Measurements from ENCODE around the gene ACOX3. TPM values are rescaled to one million over a fixed set of nuclear protein-coding genes. Genes with fewer than 3 reads are reported as not detected.

The ACOX3 gene
- total and polyA plus RNA-seq, 5 experiments from 2014 or later = 9.5 to 17.3 (median 14.3) TPM

DNA sequence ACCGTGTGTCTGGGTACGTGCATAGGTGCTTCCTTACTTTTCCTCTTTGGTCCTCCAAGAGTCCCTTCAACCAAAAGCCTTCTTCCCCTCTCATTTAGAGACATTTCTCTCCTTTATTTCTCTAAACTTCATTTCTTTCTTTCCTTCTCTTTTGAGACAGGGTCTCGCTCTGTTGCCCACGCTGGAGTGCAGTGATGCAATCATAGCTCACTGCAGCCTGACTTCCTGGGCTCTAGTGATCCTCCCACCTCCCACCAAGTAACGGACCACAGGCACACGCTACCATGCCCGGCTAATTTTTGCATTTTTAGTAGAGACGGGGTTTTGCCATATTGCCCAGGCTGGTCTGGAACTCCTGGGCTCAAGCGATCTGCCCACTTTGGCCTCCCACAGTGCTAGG, 42.2 kb downstream of the ACOX3 start:
- DNase-seq = no peak

DNA sequence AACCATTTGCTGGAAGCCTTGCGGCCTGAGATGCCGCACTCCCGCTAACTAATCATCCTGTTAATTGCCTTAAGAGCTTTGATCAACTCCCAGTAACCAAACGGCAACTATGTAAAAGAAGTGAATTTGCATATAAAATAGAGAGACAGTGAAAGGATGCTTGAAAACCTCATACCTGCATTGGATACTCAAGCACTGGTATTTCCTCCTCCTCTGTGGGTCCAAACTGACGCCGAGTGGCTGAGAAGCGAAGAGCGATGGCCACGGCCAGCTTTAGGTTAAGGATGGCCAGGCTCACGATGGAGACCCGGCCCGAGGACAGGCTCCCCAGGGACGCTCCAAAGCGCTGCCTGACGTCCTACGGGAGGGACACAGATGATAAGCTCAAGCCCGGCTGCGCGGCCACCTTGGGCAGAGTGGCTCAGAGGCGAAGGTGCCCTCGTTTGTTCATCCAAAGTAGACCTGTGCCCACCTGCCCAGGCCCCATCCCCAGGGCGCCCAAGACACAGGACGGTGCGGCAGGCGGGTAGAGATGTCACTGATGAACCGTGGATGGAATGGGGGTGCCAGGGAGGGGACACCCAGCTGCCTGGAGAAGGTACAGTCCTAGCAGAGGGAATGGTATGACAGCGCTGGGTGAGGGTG, 43.6 kb downstream of the ACOX3 start:
- POLR2A ChIA-PET = no interaction called here
- Mint-ChIP-seq H3K4me3 (no peak overlapping the region), H3K4me1 (no peaks in the 10 kb centered on the region), H3K27me3 (no peaks in the 10 kb centered on the region), H3K27ac (no peak overlapping the region), H3K36me3 (peaks cover 0 to 37% (median 16%) of the 10 kb centered on the region in 3 donors), H3K9me3 (no peaks in the 10 kb centered on the region)
- DNase-seq (no peak), ATAC-seq (no peak)

More for the DNA sequence above, 42.2 kb downstream of the ACOX3 start:
- no peak for ATAC-seq
- POLR2A ChIA-PET = no interaction called here
- Mint-ChIP-seq H3K36me3 (peaks cover 0 to 35% (median 9%) of the 10 kb centered on the region in 3 donors), H3K4me3 (no peak overlapping the region), H3K27ac (peak overlapping the region in 3 of 10 donors; percentile 0 to 22 (median 3)), H3K27me3 (no peaks in the 10 kb centered on the region), H3K4me1 (peaks cover 0 to 1% (median 0%) of the 10 kb centered on the region in 4 donors), H3K9me3 (no peaks in the 10 kb centered on the region)

DNA sequence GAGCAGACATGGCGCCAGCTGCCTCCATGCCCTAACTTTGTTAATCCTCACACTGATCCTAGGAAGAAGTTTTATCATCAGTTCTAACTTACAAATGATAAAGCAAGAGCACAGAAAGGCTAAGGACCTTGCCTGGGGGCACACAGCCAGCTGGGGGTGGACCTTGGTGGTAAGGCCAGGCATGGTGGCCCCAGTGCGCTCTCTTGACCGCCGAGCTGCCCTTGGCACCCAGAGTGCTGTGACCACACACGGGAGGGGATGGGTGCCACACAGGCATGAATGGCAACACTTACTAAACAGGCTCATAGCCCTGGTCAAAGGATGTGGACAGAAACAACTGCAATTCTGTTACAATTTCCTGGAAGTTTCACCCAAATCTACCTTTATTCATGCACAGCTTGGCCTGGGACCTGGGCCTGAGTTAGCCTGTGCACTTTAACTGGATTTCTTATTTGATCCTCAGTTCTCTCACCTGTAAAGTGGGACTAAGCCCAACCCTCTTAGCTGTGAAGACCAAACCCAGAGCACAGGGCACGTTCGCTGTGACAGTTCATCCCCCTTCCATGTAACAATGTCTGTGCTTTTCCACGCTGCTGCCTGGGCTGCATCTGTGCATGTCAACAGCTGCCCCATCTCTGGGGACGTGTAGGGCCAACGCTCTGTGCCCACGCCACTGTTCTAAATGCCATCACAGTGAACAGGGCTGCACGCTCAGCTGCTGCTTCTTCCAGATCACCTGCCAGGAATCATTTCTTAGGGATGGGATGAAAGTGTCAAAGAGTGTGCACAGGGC, 44.8 kb downstream of the ACOX3 start:
- no peak for DNase-seq
- no peak for ATAC-seq
- Mint-ChIP-seq H3K27ac (no peak overlapping the region), H3K9me3 (no peaks in the 10 kb centered on the region), H3K4me3 (no peak overlapping the region), H3K27me3 (no peaks in the 10 kb centered on the region), H3K4me1 (peaks cover 0 to 1% (median 0%) of the 10 kb centered on the region in 4 donors), H3K36me3 (peaks cover 0 to 43% (median 19%) of the 10 kb centered on the region in 3 donors)
- POLR2A ChIA-PET = no interaction called here

DNA sequence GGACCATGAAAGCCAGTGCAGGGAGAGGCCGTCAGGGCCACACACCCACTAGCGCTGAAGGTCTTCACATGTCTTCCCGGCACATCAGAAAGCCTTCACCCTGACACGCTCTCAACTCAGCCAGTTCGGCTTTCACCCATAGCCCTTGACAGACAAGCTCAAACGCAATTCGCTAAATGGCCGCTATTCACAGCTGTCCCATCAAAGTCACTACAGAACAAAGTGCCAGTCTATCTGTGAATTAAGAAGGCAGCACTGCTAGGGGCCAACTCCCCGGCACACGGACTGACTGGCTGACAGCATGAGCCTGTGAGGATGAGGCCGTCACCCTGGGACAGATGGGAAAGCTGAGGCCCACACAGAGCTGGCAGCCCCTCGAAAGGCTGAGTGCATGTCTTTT, 45.7 kb downstream of the ACOX3 start:
- ATAC-seq = no peak
- Mint-ChIP-seq H3K27ac (peak overlapping the region in 1 of 10 donors; percentile 37), H3K4me1 (peaks cover 0 to 1% (median 0%) of the 10 kb centered on the region in 4 donors), H3K4me3 (no peak overlapping the region), H3K36me3 (peaks cover 0 to 48% (median 19%) of the 10 kb centered on the region in 3 donors), H3K9me3 (no peaks in the 10 kb centered on the region), H3K27me3 (no peaks in the 10 kb centered on the region)
- DNase-seq = no peak
- POLR2A ChIA-PET = no interaction called here

GRCh38 chr4:8394061-8394519, 46.4 kb downstream of the ACOX3 start:
- POLR2A ChIA-PET = no interaction called here
- DNase-seq (no peak), ATAC-seq (no peak)
- H3K36me3 Mint-ChIP-seq = peaks cover 0 to 47% (median 19%) of the 10 kb centered on the region in 3 donors
- peaks cover 0 to 1% (median 0%) of the 10 kb centered on the region in 4 donors for H3K4me1 Mint-ChIP-seq
- H3K4me3 Mint-ChIP-seq = no peak overlapping the region
- no peaks in the 10 kb centered on the region for H3K27me3 Mint-ChIP-seq
- H3K9me3 Mint-ChIP-seq = no peaks in the 10 kb centered on the region
- H3K27ac Mint-ChIP-seq = no peak overlapping the region

DNA sequence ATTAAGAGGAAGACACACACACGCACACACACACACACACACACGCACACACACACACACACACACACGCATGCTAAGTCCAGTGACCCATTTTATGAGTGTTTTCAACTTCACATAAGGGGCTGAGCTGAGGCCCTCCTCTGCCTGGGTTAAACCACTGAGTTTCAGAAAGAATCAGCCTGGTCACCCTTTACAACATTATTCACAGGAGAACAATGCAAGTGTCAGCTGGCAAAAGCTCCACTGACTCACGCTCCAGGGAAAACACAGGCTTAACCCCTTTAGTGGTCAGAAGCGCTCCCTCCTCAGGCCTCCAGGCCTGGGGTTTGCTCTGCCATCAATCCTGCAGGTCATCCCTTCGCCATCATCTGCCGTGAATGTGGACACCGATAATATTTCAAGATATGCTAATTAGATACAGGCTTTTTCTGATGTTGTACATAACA, 46.9 kb downstream of the ACOX3 start:
- Mint-ChIP-seq H3K4me1 (peaks cover 0 to 1% (median 0%) of the 10 kb centered on the region in 4 donors), H3K27me3 (no peaks in the 10 kb centered on the region), H3K9me3 (no peaks in the 10 kb centered on the region), H3K36me3 (peaks cover 0 to 43% (median 19%) of the 10 kb centered on the region in 3 donors), H3K4me3 (no peak overlapping the region), H3K27ac (no peak overlapping the region)
- POLR2A ChIA-PET = no interaction called here
- ATAC-seq (no peak), DNase-seq (no peak)

DNA sequence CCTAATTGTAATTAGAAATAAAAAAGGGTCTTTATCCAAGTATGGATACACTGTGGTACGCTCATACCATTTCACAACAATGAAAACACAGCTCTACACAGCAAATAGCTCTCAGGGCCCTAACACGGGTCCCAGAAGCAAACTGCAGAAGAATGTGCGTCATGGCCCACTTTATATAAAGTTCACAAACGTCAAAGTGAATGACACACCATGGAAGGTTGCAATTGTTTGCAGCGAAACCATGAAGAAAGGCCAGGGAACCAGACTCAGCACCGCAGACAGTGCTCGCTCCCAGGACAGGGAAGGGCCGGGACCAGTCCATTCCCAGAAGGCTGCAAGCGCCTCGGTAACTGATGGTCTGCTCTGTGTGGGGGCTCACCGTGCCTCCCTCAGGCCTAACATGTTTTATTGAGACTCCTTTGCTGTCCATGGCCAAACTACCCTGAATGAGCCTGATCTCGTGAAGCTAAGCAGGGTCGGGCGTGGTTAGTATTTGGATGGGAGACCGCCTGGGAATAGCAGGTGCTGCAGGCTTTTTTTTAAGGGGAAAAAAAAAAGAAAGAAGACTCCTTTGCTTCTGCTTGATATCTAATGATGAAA, 47.8 kb downstream of the ACOX3 start:
- Mint-ChIP-seq H3K36me3 (peaks cover 0 to 46% (median 22%) of the 10 kb centered on the region in 3 donors), H3K27me3 (no peaks in the 10 kb centered on the region), H3K4me3 (no peak overlapping the region), H3K9me3 (no peaks in the 10 kb centered on the region), H3K27ac (no peak overlapping the region), H3K4me1 (peaks cover 0 to 1% (median 0%) of the 10 kb centered on the region in 4 donors)
- ATAC-seq (no peak), DNase-seq (peak in 3 of 10 donors; percentile 10 to 47 (median 15))
- POLR2A ChIA-PET = no interaction called here

DNA sequence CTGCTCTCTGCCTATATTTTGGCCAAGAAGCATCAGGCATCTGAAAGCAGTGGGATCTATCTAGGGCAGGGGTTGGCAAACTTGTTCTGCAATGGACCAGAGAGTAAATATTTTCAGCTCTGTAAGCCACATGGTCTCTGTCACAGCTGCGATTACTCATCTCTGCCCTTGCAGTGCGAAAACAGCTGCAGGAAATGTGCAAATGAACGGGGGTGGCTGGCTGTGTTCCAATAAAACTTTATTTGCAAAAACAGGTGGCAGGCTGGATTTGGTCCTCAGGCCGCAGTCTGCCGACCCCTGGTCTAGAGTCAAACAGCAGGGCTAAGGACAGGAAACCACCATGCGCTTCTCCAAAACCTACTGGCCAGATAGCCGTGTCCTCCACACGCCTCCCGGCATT, 48.6 kb downstream of the ACOX3 start:
- Mint-ChIP-seq H3K27ac (no peak overlapping the region), H3K27me3 (no peaks in the 10 kb centered on the region), H3K36me3 (peaks cover 0 to 47% (median 26%) of the 10 kb centered on the region in 3 donors), H3K9me3 (no peaks in the 10 kb centered on the region), H3K4me1 (peaks cover 0 to 1% (median 0%) of the 10 kb centered on the region in 4 donors), H3K4me3 (no peak overlapping the region)
- POLR2A ChIA-PET = no interaction called here
- ATAC-seq (no peak), DNase-seq (no peak)

DNA sequence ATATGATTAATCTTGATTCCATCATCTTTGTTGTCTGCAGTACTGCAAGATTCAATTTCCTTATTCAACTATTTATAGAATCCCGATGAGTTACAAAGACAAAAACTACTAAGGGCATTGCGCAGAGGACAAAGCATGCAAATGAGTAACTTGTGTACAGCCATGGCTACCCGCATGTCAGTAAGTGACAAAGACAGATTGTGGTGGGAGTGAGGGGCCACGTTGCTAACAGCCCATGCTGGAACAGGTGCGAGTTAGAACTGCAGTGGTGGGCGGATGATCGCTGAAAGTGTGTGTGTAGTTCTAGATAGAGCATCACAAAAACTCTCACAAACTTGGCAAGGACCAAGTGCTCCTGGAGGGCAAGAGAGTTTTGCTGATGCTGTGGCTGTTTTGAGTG, 49.5 kb downstream of the ACOX3 start:
- no peak overlapping the region for H3K27ac Mint-ChIP-seq
- H3K9me3 Mint-ChIP-seq = no peaks in the 10 kb centered on the region
- POLR2A ChIA-PET = no interaction called here
- peaks cover 0 to 1% (median 0%) of the 10 kb centered on the region in 4 donors for H3K4me1 Mint-ChIP-seq
- H3K27me3 Mint-ChIP-seq = no peaks in the 10 kb centered on the region
- H3K4me3 Mint-ChIP-seq = no peak overlapping the region
- ATAC-seq (no peak), DNase-seq (no peak)
- H3K36me3 Mint-ChIP-seq = peaks cover 0 to 55% (median 25%) of the 10 kb centered on the region in 3 donors

DNA sequence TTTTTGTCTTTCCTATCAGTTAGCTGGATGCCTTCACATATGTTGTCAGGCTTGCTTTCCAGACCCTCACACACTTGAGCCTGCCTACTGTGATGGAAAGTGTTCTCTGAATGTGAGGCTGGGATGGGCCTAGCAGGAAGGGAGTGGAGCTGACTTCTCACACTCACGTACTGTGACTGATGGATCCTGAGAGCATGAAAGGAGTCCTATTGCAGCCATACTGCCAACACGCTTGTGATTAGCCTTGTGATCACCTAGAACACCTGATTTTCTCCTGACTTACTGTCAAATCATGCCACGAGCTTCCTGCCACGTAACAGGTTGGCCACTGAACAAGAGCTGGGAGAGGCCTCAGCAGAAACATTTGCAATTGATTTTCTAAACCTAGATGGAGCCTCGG, 49.9 kb downstream of the ACOX3 start:
- H3K27ac Mint-ChIP-seq = no peak overlapping the region
- DNase-seq (no peak), ATAC-seq (no peak)
- POLR2A ChIA-PET = no interaction called here
- H3K9me3 Mint-ChIP-seq = no peaks in the 10 kb centered on the region
- H3K4me3 Mint-ChIP-seq = no peak overlapping the region
- H3K4me1 Mint-ChIP-seq = peaks cover 0 to 1% (median 0%) of the 10 kb centered on the region in 4 donors
- H3K27me3 Mint-ChIP-seq = no peaks in the 10 kb centered on the region
- peaks cover 0 to 57% (median 22%) of the 10 kb centered on the region in 3 donors for H3K36me3 Mint-ChIP-seq

DNA sequence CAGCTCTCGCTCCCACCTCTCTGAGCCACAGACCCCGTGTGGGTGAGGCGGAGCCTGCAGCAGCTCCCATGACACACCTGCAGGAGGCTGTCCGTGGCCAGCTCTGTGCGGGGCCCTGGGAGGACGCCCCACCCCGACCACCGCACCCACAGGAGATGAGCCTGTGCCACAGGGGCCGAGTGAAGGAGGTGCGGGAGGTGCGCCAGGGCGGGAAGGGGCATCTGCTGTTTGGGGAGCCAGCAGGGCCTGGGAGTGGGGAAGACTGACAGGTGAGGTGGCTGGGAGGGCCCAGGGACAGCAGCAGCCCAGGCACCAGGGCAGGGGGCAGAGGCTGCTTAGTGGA, 52.0 kb downstream of the ACOX3 start:
- POLR2A ChIA-PET = no interaction called here
- Mint-ChIP-seq H3K27me3 (no peaks in the 10 kb centered on the region), H3K36me3 (peaks cover 0 to 51% (median 19%) of the 10 kb centered on the region in 3 donors)

DNA sequence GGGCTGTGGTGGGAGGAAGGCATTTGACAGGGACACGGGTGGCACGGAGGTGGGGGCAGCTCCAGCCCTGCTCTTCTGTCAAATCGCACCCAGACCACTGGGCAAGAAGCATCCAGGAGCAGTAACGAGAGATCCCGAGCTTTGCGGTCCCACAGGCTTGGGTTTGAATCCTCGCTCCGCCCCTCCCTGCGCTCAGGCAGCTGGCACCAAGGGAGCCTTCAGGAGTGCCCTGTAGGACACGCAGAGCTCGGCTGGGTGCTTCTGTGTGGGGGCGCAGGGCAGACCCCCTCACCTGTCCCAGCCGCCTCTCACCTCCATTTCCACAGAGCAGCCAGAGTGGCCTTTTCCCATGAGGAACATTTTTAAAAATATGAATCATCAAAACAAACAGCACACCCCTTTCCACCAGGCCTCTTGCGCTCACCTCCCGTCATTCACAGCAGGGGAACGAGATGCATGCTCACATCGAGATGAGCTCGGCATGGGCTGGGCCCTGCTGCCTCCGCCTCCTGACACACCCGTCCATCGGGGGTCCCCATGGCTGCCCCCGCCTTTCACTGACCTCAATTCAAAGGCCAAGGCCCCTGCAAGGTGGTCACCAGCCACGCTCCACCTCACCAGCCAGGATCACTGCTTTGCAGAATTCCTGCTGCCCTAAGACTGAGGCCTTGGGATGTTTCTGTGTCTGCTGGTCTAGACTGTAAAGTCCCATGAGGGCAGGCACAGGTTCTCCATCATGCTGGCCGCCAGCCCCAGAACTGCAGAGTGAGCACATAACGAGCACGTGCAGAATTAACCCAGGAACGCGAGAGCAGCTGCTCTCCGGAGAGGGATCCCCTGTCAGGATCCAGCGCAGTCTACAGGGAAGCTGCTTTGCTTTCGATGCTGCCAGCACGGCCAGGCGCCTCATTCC, 52.7 kb downstream of the ACOX3 start:
- peaks cover 0 to 48% (median 19%) of the 10 kb centered on the region in 3 donors for H3K36me3 Mint-ChIP-seq
- H3K4me3 Mint-ChIP-seq = no peak overlapping the region
- no peaks in the 10 kb centered on the region for H3K9me3 Mint-ChIP-seq
- no peaks in the 10 kb centered on the region for H3K27me3 Mint-ChIP-seq
- DNase-seq = no peak
- peaks cover 0 to 4% (median 1%) of the 10 kb centered on the region in 4 donors for H3K4me1 Mint-ChIP-seq
- no peak for ATAC-seq
- POLR2A ChIA-PET = no interaction called here
- H3K27ac Mint-ChIP-seq = no peak overlapping the region

More for the DNA sequence above, 52.0 kb downstream of the ACOX3 start:
- ATAC-seq (no peak), DNase-seq (no peak)
- no peaks in the 10 kb centered on the region for H3K9me3 Mint-ChIP-seq
- no peak overlapping the region for H3K27ac Mint-ChIP-seq
- H3K4me3 Mint-ChIP-seq = no peak overlapping the region
- peaks cover 0 to 4% (median 1%) of the 10 kb centered on the region in 4 donors for H3K4me1 Mint-ChIP-seq

Measured in naive thymus-derived CD8-positive, alpha-beta T cell (primary cell).